ENCODE measurements around the gene ERP27. TPM values are rescaled to one million over a fixed set of nuclear protein-coding genes. Genes with fewer than 3 reads are reported as not detected.

ERP27 gene
- total RNA-seq: not detected in 2 replicates

DNA sequence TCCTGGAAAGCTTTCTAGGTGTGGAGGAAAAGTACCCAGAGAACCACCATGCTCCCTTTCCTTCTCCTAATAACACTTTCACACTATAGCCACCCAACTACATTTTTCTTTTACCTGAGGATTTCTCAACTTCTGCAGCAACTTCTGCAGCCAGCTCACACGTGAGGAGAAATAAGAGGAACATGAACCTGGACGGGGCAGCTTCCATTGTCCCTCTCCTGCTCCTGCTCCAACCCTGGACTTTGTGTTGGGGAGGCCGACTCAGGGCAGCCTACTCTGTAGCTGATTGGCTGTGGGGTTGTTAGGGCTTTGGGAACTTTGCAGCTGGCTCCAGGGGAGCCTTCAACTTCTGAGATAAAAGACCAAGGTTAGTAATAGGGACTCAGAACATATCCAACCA, at the start of gene ERP27:
ERP27 (minus strand) TSS at position 237 of the 400 bp plus-strand sequence; CDS start at position 208, 29 bp downstream.

DNA sequence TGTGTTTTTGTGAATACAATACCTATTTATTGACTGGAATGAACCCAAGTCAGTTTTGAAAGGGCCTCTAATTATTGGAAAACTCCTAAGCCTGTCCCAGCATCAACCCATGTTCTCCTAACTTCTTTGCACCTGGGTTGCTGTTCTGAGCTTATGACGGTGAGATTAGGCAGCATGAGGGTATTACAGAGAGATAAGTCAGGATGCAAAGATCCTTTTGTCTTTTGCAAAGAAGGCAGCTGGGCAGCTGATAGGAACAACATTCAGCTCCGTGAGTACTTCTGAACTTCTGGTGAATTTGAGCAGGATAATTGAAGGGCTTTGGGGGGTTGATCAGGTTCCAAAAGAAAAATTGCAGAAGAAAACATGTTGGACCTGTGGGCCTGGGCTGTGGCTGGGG, 34.5 kb upstream of the ERP27 start, which contains the start of gene PDE6H:
PDE6H (plus strand) TSS at position 227 of the 400 bp plus-strand sequence. CDS start 4,971 bp downstream, outside the sequence.

GRCh38 chr12:14961466-14962152, 23.3 kb upstream of the ERP27 start, which contains the start of gene ARHGDIB:
ARHGDIB (minus strand) TSS chr12:14961601; CDS start chr12:14950712, 10,889 bp downstream.

DNA sequence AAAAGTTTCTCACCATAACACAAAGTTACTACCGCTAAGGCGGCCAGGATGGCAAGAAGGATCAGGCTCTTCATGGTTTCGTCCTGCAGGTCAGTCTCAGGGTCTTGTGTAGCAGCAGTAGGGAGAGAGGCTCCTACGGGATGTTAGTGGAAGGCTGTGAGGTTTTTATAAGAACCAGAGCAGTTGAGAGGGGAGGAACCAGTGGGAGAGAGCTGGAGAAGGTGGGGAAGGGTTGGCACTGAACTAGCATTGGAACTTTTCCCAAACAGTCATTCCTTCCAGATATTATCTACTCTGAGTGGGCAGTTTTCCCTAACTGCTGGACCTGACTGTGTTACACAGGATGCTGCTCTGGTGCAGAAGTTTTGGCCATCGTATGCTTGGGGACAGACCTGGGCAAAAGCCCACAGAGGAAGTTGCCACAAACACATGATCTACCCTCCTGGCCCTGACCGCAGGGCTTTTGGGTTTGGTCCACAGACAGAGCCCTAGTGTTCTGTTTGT, 52.6 kb downstream of the ERP27 start, which contains the start of gene MGP:
MGP (minus strand) TSS at position 137 of the 504 bp plus-strand sequence; CDS start at position 74, 63 bp downstream.

Other genes starting within 250 kb of the ERP27 start
- not detected in 2 replicates for gene GUCY2C, start 241.9 kb downstream of the ERP27 start, total RNA-seq
- gene WBP11, start 135.1 kb downstream of the ERP27 start, total RNA-seq: 14.1 and 18.0 TPM in 2 replicates
- 1.3 and 1.8 TPM in 2 replicates for gene C12orf60, start 134.9 kb downstream of the ERP27 start, total RNA-seq
- 0.15 TPM in 1 of 2 replicates, not detected in the other for gene SMCO3, start 124.4 kb downstream of the ERP27 start, total RNA-seq
- gene ART4, start 95.0 kb downstream of the ERP27 start, total RNA-seq: not detected in 2 replicates
- 0.17 and 0.30 TPM in 2 replicates for gene MGP, start 52.7 kb downstream of the ERP27 start, total RNA-seq
- 3.7 TPM in 2 replicates for gene ARHGDIB, start 23.1 kb upstream of the ERP27 start, total RNA-seq
- not detected in 2 replicates for gene PDE6H, start 34.5 kb upstream of the ERP27 start, total RNA-seq